Keratinocyte (primary cell): ENCODE data around the gene GRIK4. TPM values are rescaled to one million over a fixed set of nuclear protein-coding genes. Genes with fewer than 3 reads are reported as not detected.

Experiments used
- DNase-seq: peaks from one replicate; pipeline ENCODE4 v3.0.0-alpha.2; 2011; ENCODE audit warnings: low read depth, missing footprints, low spot score
- FAIRE-seq: peaks from 2 replicates; lab custom pipeline; 2011; peaks lifted over from hg19 to GRCh38; lab: Jason Lieb, UNC
- H2AFZ ChIP-seq: 2 replicates; pipeline ENCODE4 v1.6.0; 2012; ENCODE audit warnings: low read length, control low read depth, inconsistent platforms; ENCODE audit not compliant: control insufficient read depth
- H3K27ac ChIP-seq: 2 replicates; pipeline ENCODE4 v1.5.1; 2011; ENCODE audit warnings: low read length; ENCODE audit not compliant: control insufficient read depth, insufficient read depth
- H3K27me3 ChIP-seq: 3 replicates; pipeline ENCODE4 v1.6.0; 2011; ENCODE audit warnings: low read length; ENCODE audit not compliant: control insufficient read depth, insufficient read depth; ENCODE audit errors: extremely low read depth
- H3K36me3 ChIP-seq, 2 experiments: 2 replicates in 1 of 2; 3 replicates in 1 of 2; pipeline ENCODE4 v1.5.1; 2011; ENCODE audit warnings: low read length in 2 of 2, mild to moderate bottlenecking in 1 of 2; ENCODE audit not compliant: control insufficient read depth in 2 of 2, insufficient read depth in 2 of 2; ENCODE audit errors: extremely low read depth in 1 of 2
- H3K4me1 ChIP-seq: 3 replicates; pipeline ENCODE4 v1.5.1; 2011; ENCODE audit warnings: low read length; ENCODE audit not compliant: control insufficient read depth, insufficient read depth; ENCODE audit errors: extremely low read depth
- H3K4me2 ChIP-seq: 3 replicates; pipeline ENCODE4 v1.6.0; 2011; ENCODE audit warnings: low read depth, low read length; ENCODE audit not compliant: control insufficient read depth, insufficient read depth; ENCODE audit errors: extremely low read depth
- H3K4me3 ChIP-seq, 3 experiments: fragments of 200-600 bp in 1 of 3; sonication (generic) in 1 of 3; 2 replicates in 2 of 3; 3 replicates in 1 of 3; pipeline ENCODE4 v1.5.1; 2011 to 2016; ENCODE audit warnings: low read length in 3 of 3, mild to moderate bottlenecking in 3 of 3, control low read depth in 2 of 3, inconsistent platforms in 1 of 3, low read depth in 1 of 3, mixed read lengths in 1 of 3, mixed run types in 1 of 3, moderate library complexity in 1 of 3; ENCODE audit not compliant: control insufficient read depth in 2 of 3, insufficient read depth in 2 of 3; ENCODE audit errors: extremely low read depth in 1 of 3
- H3K79me2 ChIP-seq: 2 replicates; pipeline ENCODE4 v1.6.0; 2012; ENCODE audit warnings: low read length; ENCODE audit not compliant: control insufficient read depth, insufficient read depth
- H3K9ac ChIP-seq: 3 replicates; pipeline ENCODE4 v1.6.0; 2011; ENCODE audit warnings: low read length; ENCODE audit not compliant: control insufficient read depth, insufficient read depth; ENCODE audit errors: extremely low read depth
- H3K9me1 ChIP-seq: 3 replicates; pipeline ENCODE4 v1.6.0; 2011; ENCODE audit warnings: low read length; ENCODE audit not compliant: control insufficient read depth, insufficient read depth; ENCODE audit errors: extremely low read depth
- H3K9me3 ChIP-seq: 2 replicates; pipeline ENCODE4 v1.5.1; 2012; ENCODE audit warnings: low read depth, low read length; ENCODE audit not compliant: control insufficient read depth
- H4K20me1 ChIP-seq: 3 replicates; pipeline ENCODE4 v1.6.0; 2011; ENCODE audit warnings: low read length; ENCODE audit not compliant: control insufficient read depth, insufficient read depth; ENCODE audit errors: extremely low read depth
- EZH2 ChIP-seq: IDR thresholded peaks from one replicate; pipeline ENCODE4 v1.6.1; 2012; ENCODE audit warnings: inconsistent platforms, mild to moderate bottlenecking, low read length, moderate library complexity
- dilution Hi-C: fragments of 300-500 bp; cut with MboI; formaldehyde crosslinking; loops from one replicate; pipeline ENCODE4 v1.7.0; 2020; ENCODE audit warnings: low sequenced_read_pairs; ENCODE audit not compliant: extremely low pct_ligation_motif_present
- polyA plus RNA-seq, 5 experiments: library from polyadenylated mRNA; depleted of rRNA in 3 of 5; stranded (reverse) in 3 of 5; stranded (forward) in 1 of 5; unstranded in 1 of 5; fragments of >200 nt; gene quantifications; 1 replicate in 1 of 5; 2 replicates in 3 of 5; 3 replicates in 1 of 5; pipeline versions ENCODE4 v1.2.1 to v1.2.3, GENCODE V29; 2011 to 2012; ENCODE audit warnings: missing spikeins in 2 of 5, low read depth in 1 of 5, low replicate concordance in 1 of 5
- TF ChIP-seq, protein P1 (sequence below), 3 experiments: IDR thresholded peaks in 1 of 3; conservative IDR thresholded peaks in 1 of 3; optimal IDR thresholded peaks in 1 of 3; 2 replicates in 2 of 3; 3 replicates in 1 of 3; pipeline versions ENCODE3 to v1.5.1; 2011; ENCODE audit warnings: low read length in 3 of 3, mild to moderate bottlenecking in 3 of 3, moderate library complexity in 2 of 3, control low read depth in 1 of 3, inconsistent platforms in 1 of 3; ENCODE audit not compliant: insufficient read depth in 2 of 3; ENCODE audit errors: extremely low read depth in 1 of 3

The GRIK4 gene
- polyA plus RNA-seq, 1 donor (not counting 4 experiments of a cell fraction or from before 2014, with no cell fraction given), result not detected

DNA sequence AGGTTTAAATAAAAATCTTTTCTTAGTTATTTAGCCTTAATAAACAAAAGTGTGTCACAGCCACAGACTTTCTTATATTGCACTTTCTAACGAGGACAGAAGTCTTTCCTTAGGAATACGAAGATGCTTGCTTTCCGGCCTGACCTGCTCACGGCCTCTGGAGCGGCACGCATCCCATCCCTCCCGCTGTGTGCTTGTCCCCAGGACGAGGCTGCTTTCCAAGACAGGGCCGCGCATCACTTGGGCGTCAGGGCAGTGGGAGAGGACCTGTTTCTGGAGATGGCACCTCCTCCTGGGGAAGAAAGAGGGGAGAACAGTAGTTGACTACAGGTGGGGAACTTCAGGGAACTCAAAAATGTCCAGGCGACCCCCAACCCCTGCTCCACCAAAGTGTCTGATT, 26.4 kb downstream of the GRIK4 start:
- dilution Hi-C loops, result no loop called here
- Histone ChIP-seq H3K27me3 (peaks cover 6% of the 10 kb centered on the region), H2AFZ (no peak overlapping the region), H3K79me2 (no peaks in the 10 kb centered on the region), H3K4me2 (no peak overlapping the region), H3K9me3 (no peaks in the 10 kb centered on the region), H3K9me1 (no peaks in the 10 kb centered on the region), H3K27ac (no peak overlapping the region), H3K36me3 (no peaks in the 10 kb centered on the region), H3K4me1 (no peaks in the 10 kb centered on the region), H4K20me1 (no peaks in the 10 kb centered on the region), H3K4me3 (no peak overlapping the region), H3K9ac (no peak overlapping the region)
- FAIRE-seq, result no peak
- TF ChIP-seq, protein P1, sequence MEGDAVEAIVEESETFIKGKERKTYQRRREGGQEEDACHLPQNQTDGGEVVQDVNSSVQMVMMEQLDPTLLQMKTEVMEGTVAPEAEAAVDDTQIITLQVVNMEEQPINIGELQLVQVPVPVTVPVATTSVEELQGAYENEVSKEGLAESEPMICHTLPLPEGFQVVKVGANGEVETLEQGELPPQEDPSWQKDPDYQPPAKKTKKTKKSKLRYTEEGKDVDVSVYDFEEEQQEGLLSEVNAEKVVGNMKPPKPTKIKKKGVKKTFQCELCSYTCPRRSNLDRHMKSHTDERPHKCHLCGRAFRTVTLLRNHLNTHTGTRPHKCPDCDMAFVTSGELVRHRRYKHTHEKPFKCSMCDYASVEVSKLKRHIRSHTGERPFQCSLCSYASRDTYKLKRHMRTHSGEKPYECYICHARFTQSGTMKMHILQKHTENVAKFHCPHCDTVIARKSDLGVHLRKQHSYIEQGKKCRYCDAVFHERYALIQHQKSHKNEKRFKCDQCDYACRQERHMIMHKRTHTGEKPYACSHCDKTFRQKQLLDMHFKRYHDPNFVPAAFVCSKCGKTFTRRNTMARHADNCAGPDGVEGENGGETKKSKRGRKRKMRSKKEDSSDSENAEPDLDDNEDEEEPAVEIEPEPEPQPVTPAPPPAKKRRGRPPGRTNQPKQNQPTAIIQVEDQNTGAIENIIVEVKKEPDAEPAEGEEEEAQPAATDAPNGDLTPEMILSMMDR (optimal IDR thresholded peaks at IDR 0.05 in 1 of 3, IDR thresholded peaks at IDR 0.05 in 1 of 3, conservative IDR thresholded peaks at IDR 0.05 in 1 of 3; ENCODE audit: extremely low read depth in 1 of 3, insufficient read depth in 2 of 3, low read length in 3 of 3), result no peak
- no peak for TF ChIP-seq EZH2
- DNase-seq, result no peak

GRCh38 chr11:120538707-120539106, 27.2 kb downstream of the GRIK4 start:
- Histone ChIP-seq H4K20me1 (no peaks in the 10 kb centered on the region), H3K4me1 (no peaks in the 10 kb centered on the region), H3K4me2 (no peak overlapping the region), H3K27ac (no peak overlapping the region), H3K9me1 (no peaks in the 10 kb centered on the region), H3K79me2 (no peaks in the 10 kb centered on the region), H3K9me3 (no peaks in the 10 kb centered on the region), H2AFZ (no peak overlapping the region), H3K4me3 (no peak overlapping the region), H3K27me3 (peaks cover 6% of the 10 kb centered on the region), H3K36me3 (no peaks in the 10 kb centered on the region), H3K9ac (no peak overlapping the region)
- TF ChIP-seq EZH2, result no peak
- TF ChIP-seq, protein P1 (optimal IDR thresholded peaks at IDR 0.05 in 1 of 3, IDR thresholded peaks at IDR 0.05 in 1 of 3, conservative IDR thresholded peaks at IDR 0.05 in 1 of 3; ENCODE audit: extremely low read depth in 1 of 3, insufficient read depth in 2 of 3, low read length in 3 of 3), result no peak
- DNase-seq (no peak), FAIRE-seq (no peak)
- dilution Hi-C loops, result no loop called here
